ENCODE measurements around the gene LELP1.

DNA sequence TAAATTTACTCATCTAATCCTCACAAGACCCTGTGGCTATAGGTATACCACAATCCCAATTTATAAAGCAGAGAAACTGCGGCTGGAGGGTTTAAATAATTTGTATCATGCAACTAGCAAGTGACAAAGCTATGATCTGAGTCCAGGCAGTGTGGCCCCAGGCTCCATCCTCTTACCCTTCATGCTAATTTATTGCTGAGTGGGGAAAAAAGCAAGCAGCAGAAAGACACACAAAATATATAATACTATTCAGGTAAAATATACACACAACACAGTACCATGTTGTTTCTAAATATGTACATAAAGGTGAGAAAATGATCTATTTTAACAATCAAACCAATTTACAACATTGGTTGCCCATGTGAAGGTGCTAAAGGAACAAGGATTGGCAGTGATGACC lies 38.9 kb downstream of the LELP1 start:
- TF ChIP-seq, protein P1, sequence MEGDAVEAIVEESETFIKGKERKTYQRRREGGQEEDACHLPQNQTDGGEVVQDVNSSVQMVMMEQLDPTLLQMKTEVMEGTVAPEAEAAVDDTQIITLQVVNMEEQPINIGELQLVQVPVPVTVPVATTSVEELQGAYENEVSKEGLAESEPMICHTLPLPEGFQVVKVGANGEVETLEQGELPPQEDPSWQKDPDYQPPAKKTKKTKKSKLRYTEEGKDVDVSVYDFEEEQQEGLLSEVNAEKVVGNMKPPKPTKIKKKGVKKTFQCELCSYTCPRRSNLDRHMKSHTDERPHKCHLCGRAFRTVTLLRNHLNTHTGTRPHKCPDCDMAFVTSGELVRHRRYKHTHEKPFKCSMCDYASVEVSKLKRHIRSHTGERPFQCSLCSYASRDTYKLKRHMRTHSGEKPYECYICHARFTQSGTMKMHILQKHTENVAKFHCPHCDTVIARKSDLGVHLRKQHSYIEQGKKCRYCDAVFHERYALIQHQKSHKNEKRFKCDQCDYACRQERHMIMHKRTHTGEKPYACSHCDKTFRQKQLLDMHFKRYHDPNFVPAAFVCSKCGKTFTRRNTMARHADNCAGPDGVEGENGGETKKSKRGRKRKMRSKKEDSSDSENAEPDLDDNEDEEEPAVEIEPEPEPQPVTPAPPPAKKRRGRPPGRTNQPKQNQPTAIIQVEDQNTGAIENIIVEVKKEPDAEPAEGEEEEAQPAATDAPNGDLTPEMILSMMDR (IDR thresholded peaks at IDR 0.05), result no peak
- TF ChIP-seq POLR2A (IDR thresholded peaks at IDR 0.05), result no peak

Measured in Peyer's patch (tissue), 4 donors.